ENCODE data around the gene SYNGR3.

SYNGR3 gene

GRCh38 chr16:1976951-1977874, 12.6 kb upstream of the SYNGR3 start:
- DNase-seq (ENCODE audit: low spot score), result no peak

- DNase-seq (ENCODE audit: low spot score), result no peak
Measured at GRCh38 chr16:1977875-1978268, 11.9 kb upstream of the SYNGR3 start.

- DNase-seq (ENCODE audit: low spot score), result no peak
Measured at GRCh38 chr16:1978476-1979120, 11.2 kb upstream of the SYNGR3 start.

- DNase-seq (ENCODE audit: low spot score), result no peak
Measured at GRCh38 chr16:1979271-1980029, 10.3 kb upstream of the SYNGR3 start.

- DNase-seq (ENCODE audit: low spot score), result no peak
Measured at GRCh38 chr16:1980030-1980769, 9.6 kb upstream of the SYNGR3 start.

- no peak for DNase-seq (ENCODE audit: low spot score)
Measured at GRCh38 chr16:1980770-1981087, 9.0 kb upstream of the SYNGR3 start.

- no peak for DNase-seq (ENCODE audit: low spot score)
Measured at GRCh38 chr16:1981398-1981836, 8.4 kb upstream of the SYNGR3 start, which contains the start of gene NOXO1. Gene NOXO1 (minus strand): TSS chr16:1981469. CDS start chr16:1981179, 290 bp downstream.

GRCh38 chr16:1982013-1982433, 7.7 kb upstream of the SYNGR3 start:
- no peak for DNase-seq (ENCODE audit: low spot score)

- no peak for DNase-seq (ENCODE audit: low spot score)
Measured at GRCh38 chr16:1982991-1983543, 6.7 kb upstream of the SYNGR3 start.

- peak; percentile 82 for DNase-seq (ENCODE audit: low spot score)
Measured at GRCh38 chr16:1983544-1984346, 6.0 kb upstream of the SYNGR3 start, which contains the start of gene GFER. Gene GFER (plus strand): TSS chr16:1984193. CDS start chr16:1984219, 26 bp downstream.

- DNase-seq (ENCODE audit: low spot score), result no peak
Measured at GRCh38 chr16:1984347-1985225, 5.2 kb upstream of the SYNGR3 start.

- DNase-seq (ENCODE audit: low spot score), result no peak
Measured at GRCh38 chr16:1985466-1986150, 4.2 kb upstream of the SYNGR3 start.

GRCh38 chr16:1987198-1987597, 2.6 kb upstream of the SYNGR3 start:
- DNase-seq (ENCODE audit: low spot score), result no peak

GRCh38 chr16:1990101-1990350, 256 bp downstream of the SYNGR3 start:
- no peak for DNase-seq (ENCODE audit: low spot score)

GRCh38 chr16:1990351-1991134, 773 bp downstream of the SYNGR3 start:
- DNase-seq (ENCODE audit: low spot score), result no peak

- DNase-seq (ENCODE audit: low spot score), result no peak
Measured at GRCh38 chr16:1991135-1991551, 1.4 kb downstream of the SYNGR3 start.

- DNase-seq (ENCODE audit: low spot score), result no peak
Measured at GRCh38 chr16:1991588-1991947, 1.8 kb downstream of the SYNGR3 start.

GRCh38 chr16:1991948-1992703, 2.4 kb downstream of the SYNGR3 start:
- peak; percentile 96 for DNase-seq (ENCODE audit: low spot score)
